ENCODE data around the gene AXL. TPM values are rescaled to one million over a fixed set of nuclear protein-coding genes. Genes with fewer than 3 reads are reported as not detected.
"Not testable (repeated sequence)": the region's sequence is repeated elsewhere in the genome, so short reads cannot be mapped to it uniquely, and the experiment has no call there.

The AXL gene
- total RNA-seq, 6 experiments from 2014 or later, result 5.7 to 20.3 (median 10.2) TPM

DNA sequence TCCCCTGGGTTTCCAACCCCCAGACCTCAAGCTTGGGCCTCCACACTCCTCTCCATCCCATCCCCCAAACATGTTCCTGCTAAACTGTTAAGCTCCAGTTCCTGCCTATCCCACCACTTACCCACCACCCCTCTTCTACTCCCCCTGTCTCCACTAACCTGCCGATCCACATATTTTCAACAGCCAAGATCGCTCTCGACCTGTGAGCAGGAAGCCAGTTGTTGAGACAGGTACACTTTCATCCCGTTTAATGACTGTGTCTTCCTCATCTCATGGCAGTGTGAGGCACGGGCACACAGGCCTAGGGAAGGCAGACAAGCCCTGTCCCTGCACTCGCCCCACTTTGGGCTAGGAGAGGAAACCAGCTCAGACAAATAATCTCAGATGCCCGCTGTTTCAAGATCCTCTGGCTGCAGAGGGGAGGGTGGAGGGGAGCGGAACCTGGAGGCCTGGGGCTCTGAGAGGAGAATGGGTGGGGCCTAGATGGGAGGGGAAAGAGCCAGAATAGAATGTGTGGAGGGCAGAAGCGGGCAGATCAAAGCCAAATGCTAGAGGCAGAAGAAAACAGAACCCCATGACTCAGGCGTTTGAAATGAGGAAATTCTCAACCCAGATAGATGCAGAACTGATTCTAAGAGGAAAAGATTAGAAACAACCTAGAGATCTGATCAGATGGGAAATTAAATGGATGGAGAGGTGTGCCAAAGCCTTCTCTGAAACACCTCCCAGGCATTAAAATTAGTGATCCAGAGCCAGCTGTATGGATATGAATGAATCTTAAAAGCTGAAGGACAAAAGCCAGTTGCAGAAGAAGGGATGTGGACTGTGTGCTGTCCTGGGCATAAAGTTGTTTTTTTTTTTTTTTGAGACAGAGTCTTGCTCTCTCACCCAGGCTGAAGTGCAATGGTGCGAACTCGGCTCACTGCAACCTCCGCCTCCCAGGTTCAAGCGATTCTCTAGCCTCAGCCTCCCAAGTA lies 42.9 kb upstream of the AXL start:
- H3K4me3 ChIP-seq, result no peak overlapping the region

DNA sequence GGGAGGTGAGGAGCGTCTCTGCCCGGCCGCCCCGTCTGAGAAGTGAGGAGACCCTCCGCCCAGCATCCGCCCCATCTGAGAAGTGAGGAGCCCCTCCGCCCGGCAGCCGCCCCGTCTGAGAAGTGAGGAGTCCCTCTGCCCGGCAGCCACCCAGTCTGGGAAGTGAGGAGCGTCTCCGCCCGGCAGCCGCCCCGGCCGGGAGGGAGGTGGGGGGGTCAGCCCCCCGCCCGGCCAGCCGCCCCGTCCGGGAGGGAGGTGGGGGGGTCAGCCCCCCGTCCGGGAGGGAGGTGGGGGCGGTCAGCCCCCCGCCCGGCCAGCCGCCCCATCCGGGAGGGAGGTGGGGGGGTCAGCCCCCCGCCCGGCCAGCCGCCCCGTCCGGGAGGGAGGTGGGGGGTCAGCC lies 38.9 kb upstream of the AXL start:
- no CpG with 5 or more reads among the region's 34 CpGs for WGBS (ENCODE audit: insufficient coverage, low coverage, low lambda C conversion rate, missing lambda C conversion rate)
- ATAC-seq; H3K4me1 ChIP-seq; H3K36me3 ChIP-seq; intact Hi-C loops (cut with DNase I); H3K4me3 ChIP-seq; DNase-seq; H3K9me3 ChIP-seq; H3K27ac ChIP-seq; H3K27me3 ChIP-seq: not testable (repeated sequence)

More for the DNA sequence above, 42.9 kb upstream of the AXL start:
- intact Hi-C loops (cut with DNase I), result no loop called here
- Histone ChIP-seq H3K4me1 (no peaks in the 10 kb centered on the region), H3K27me3 (no peaks in the 10 kb centered on the region), H3K27ac (no peak overlapping the region), H3K9me3 (no peaks in the 10 kb centered on the region), H3K36me3 (no peaks in the 10 kb centered on the region)
- 31% methylated on average over 13 of the region's 14 CpGs for WGBS (ENCODE audit: insufficient coverage, low coverage, low lambda C conversion rate, missing lambda C conversion rate)
- no peak for TF ChIP-seq POLR2A (IDR thresholded peaks at IDR 0.05)
- TF ChIP-seq, protein P1, sequence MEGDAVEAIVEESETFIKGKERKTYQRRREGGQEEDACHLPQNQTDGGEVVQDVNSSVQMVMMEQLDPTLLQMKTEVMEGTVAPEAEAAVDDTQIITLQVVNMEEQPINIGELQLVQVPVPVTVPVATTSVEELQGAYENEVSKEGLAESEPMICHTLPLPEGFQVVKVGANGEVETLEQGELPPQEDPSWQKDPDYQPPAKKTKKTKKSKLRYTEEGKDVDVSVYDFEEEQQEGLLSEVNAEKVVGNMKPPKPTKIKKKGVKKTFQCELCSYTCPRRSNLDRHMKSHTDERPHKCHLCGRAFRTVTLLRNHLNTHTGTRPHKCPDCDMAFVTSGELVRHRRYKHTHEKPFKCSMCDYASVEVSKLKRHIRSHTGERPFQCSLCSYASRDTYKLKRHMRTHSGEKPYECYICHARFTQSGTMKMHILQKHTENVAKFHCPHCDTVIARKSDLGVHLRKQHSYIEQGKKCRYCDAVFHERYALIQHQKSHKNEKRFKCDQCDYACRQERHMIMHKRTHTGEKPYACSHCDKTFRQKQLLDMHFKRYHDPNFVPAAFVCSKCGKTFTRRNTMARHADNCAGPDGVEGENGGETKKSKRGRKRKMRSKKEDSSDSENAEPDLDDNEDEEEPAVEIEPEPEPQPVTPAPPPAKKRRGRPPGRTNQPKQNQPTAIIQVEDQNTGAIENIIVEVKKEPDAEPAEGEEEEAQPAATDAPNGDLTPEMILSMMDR (IDR thresholded peaks at IDR 0.05), result no peak
- peak in 1 of 3 donors; percentile 32 for DNase-seq
- peak; percentile 39 to 84 (median 60) for ATAC-seq

GRCh38 chr19:41186971-41187883 lies 31.8 kb upstream of the AXL start:
- Histone ChIP-seq H3K36me3 (no peaks in the 10 kb centered on the region), H3K9me3 (no peaks in the 10 kb centered on the region), H3K4me3 (no peak overlapping the region), H3K27me3 (peaks cover 0 to 6% of the 10 kb centered on the region in 2 donors), H3K4me1 (no peaks in the 10 kb centered on the region), H3K27ac (no peak overlapping the region)
- no peak for DNase-seq
- no peak for ATAC-seq
- intact Hi-C loops (cut with DNase I), result no loop called here
- 59% methylated on average over 8 of the region's 8 CpGs for WGBS (ENCODE audit: insufficient coverage, low coverage, low lambda C conversion rate, missing lambda C conversion rate)
- TF ChIP-seq, protein P1 (IDR thresholded peaks at IDR 0.05), result no peak
- TF ChIP-seq POLR2A (IDR thresholded peaks at IDR 0.05), result no peak

GRCh38 chr19:41187884-41188279 lies 31.1 kb upstream of the AXL start:
- no peak for TF ChIP-seq POLR2A (IDR thresholded peaks at IDR 0.05)
- TF ChIP-seq, protein P1 (IDR thresholded peaks at IDR 0.05), result no peak
- Histone ChIP-seq H3K4me3 (no peak overlapping the region), H3K27ac (no peak overlapping the region), H3K36me3 (no peaks in the 10 kb centered on the region), H3K4me1 (no peaks in the 10 kb centered on the region), H3K9me3 (no peaks in the 10 kb centered on the region), H3K27me3 (peaks cover 0 to 6% of the 10 kb centered on the region in 2 donors)
- ATAC-seq, result no peak
- DNase-seq, result no peak
- intact Hi-C loops (cut with DNase I), result no loop called here
- WGBS (ENCODE audit: insufficient coverage, low coverage, low lambda C conversion rate, missing lambda C conversion rate), result 71% methylated on average over 3 of the region's 3 CpGs

Data from right lobe of liver (tissue), 6 donors.